Measurements from ENCODE around the gene SRP9.
"Not testable (repeated sequence)": the region's sequence is repeated elsewhere in the genome, so short reads cannot be mapped to it uniquely, and the experiment has no call there.

GRCh38 chr1:225796097-225796496 lies 18.5 kb downstream of the SRP9 start:
- not testable (repeated sequence) for TF ChIP-seq CTCF (IDR thresholded peaks at IDR 0.05); ZFX (IDR thresholded peaks at IDR 0.05; ENCODE audit: borderline replicate concordance)
